ENCODE data around the gene PTPRB. TPM values are rescaled to one million over a fixed set of nuclear protein-coding genes. Genes with fewer than 3 reads are reported as not detected.

The PTPRB gene
- total RNA-seq, 3 donors from 2014 or later = 22.0 to 29.4 (median 27.9) TPM

DNA sequence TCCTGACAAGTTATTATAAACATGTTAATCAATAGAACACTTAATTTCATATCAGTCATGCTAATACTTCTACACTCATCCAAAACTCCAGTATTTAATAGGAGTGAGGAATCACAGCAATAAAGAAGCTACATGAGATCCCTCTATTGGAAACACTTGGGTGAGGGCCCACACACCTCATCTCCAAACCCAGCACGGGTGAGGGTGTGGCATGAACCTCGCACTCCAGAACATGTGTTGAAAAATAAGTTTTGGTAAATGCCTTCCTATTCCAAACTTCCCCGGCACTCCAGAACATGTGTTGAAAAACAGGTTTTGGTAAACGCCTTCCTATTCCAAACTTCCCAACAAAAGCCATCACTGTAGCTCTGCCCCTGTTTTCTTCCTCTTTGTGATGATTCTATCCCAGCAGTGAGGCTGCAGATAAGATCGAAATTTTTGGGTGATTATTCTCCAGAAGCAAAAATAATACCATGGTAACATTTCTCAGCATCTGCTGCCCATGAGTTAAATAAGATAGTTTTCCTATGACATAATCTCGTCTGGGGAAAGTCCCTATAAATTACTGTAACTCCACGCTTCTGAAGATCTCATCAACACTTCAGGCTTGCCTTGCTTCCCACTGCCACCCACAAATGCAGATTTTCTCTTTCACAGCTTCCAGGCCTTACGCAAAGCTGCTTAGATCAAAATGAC lies 24.4 kb upstream of the PTPRB start:
- H3K4me1 ChIP-seq (ENCODE audit: low read depth) = no peaks in the 10 kb centered on the region
- TF ChIP-seq, protein P1, sequence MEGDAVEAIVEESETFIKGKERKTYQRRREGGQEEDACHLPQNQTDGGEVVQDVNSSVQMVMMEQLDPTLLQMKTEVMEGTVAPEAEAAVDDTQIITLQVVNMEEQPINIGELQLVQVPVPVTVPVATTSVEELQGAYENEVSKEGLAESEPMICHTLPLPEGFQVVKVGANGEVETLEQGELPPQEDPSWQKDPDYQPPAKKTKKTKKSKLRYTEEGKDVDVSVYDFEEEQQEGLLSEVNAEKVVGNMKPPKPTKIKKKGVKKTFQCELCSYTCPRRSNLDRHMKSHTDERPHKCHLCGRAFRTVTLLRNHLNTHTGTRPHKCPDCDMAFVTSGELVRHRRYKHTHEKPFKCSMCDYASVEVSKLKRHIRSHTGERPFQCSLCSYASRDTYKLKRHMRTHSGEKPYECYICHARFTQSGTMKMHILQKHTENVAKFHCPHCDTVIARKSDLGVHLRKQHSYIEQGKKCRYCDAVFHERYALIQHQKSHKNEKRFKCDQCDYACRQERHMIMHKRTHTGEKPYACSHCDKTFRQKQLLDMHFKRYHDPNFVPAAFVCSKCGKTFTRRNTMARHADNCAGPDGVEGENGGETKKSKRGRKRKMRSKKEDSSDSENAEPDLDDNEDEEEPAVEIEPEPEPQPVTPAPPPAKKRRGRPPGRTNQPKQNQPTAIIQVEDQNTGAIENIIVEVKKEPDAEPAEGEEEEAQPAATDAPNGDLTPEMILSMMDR (IDR thresholded peaks at IDR 0.05) = no peak
- no peak for ATAC-seq
- no peak overlapping the region for H3K4me3 ChIP-seq
- no peak for DNase-seq
- intact Hi-C loops (cut with DNase I, micrococcal nuclease) = no loop called here
- no peaks in the 10 kb centered on the region for H3K36me3 ChIP-seq (ENCODE audit: low read depth)
- H3K9me3 ChIP-seq = no peaks in the 10 kb centered on the region

DNA sequence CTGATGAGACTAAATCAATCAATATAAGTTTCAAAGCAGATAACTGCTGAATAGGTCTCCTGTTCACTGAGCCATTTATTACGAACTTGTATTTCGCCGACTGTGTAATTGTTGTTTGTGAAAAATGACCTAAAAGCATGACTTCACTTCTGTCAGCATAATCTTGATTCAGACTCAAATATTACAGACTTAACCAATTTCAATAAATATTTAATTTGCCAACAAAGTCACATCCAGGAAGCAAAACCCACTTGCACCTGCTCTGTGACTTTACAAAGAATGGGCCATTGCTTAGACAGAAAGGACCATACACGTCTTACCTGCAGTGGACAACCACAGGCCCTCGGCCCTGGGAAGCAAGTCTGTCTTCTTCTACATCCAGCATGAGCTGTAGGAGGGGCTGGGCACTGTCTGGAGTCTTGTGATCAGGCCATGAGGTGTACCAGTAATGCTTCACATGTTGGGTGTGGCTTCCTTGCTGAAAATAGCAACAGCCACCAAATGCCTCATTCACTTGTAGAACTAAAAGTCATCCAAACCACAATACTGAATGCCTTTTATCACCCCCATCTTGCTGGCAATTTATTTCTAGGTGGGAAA lies 23.5 kb upstream of the PTPRB start:
- peak; percentile 47 for ATAC-seq
- H3K4me3 ChIP-seq = no peak overlapping the region
- no peaks in the 10 kb centered on the region for H3K4me1 ChIP-seq (ENCODE audit: low read depth)
- no peaks in the 10 kb centered on the region for H3K36me3 ChIP-seq (ENCODE audit: low read depth)
- intact Hi-C loops (cut with DNase I, micrococcal nuclease) = no loop called here
- TF ChIP-seq, protein P1 (IDR thresholded peaks at IDR 0.05) = no peak
- DNase-seq = no peak
- H3K9me3 ChIP-seq = no peaks in the 10 kb centered on the region

DNA sequence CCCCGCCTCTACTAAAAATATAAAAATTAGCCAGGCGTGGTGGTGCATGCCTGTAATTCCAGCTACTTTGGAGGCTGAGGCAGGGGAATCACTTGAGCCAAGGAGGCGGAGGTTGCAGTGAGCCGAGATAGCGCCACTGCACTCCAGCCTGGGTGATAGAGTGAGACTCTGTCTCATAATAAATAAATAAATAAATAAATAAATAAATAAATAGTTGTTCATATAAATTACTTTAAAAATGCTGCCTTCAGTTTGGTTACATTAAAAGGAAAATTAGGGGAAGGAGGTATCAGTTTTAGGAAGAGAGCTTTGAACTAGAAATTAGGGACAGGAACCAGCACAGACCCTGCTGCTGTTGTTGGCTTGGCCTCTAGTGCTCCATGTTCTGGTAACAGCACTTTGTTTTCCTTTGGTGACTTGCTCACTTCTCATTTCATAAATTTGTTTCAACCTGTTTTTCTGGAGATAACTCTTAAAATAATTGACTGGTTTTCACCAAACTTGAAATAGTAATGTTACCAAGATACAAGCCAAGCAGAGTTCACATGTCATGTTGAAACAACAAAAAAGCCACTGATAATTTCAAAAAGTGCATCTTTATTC lies 22.9 kb upstream of the PTPRB start:
- H3K4me3 ChIP-seq = no peak overlapping the region
- H3K4me1 ChIP-seq (ENCODE audit: low read depth) = no peaks in the 10 kb centered on the region
- ATAC-seq (no peak), DNase-seq (no peak)
- intact Hi-C loops (cut with DNase I, micrococcal nuclease) = no loop called here
- TF ChIP-seq, protein P1 (IDR thresholded peaks at IDR 0.05) = no peak
- H3K36me3 ChIP-seq (ENCODE audit: low read depth) = no peaks in the 10 kb centered on the region
- no peaks in the 10 kb centered on the region for H3K9me3 ChIP-seq

DNA sequence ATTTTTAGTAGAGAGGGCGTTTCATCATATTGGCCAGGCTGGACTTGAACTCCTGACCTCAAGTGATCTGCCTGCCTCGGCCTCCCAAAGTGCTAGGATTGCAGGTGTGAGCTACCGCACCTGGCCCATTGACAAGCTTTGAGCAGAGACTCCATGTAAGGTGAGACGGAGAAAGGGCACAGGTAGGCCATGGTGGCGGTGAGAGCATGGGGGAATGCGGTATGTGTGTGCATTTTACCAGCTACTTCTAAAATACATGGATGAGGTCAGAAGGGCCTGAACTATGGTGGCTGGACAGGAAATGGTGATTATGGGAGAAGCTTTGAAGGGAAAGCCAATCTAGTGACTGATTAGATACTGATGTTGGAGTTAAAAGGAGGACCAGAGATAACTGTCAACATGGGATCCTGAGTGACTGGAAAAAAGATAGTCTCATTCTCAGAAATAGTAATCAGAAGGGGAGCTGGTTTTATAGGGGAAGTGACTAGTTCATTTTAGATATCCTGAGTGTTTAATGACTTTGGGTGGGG lies 21.9 kb upstream of the PTPRB start:
- intact Hi-C loops (cut with DNase I, micrococcal nuclease) = no loop called here
- no peak for ATAC-seq

DNA sequence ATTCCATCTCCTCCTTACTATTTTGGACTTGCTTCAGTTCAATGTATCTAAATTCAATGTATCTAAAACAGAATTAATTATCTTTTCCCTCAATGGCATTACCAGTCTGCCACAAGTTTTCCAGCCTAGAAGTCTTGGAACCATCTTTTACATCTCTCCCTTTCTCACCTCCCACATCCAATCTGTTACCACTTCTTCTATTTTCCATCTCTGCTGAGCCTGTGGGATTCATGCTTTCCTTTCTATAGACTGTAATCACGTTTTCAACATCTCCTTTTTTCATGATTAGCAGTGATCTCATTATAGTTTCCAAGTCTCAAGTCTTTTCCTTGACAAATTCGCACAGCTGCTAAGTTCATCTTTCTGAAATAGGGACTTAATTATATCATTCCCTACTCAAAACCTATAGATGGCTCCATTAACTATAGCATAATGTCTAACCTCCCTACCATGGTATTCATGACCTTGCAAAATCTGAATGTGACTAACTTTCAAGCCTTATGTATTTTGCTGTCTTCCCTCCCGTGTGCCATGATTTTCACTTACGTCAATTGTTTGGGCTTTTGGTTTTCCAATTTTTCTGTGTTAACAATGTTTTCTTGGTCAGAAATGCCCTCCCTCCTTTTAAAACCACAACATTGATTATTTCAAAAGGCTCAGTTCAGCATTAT lies 20.5 kb upstream of the PTPRB start:
- TF ChIP-seq, protein P1 (IDR thresholded peaks at IDR 0.05) = no peak
- Histone ChIP-seq H3K4me1 (ENCODE audit: low read depth) (no peaks in the 10 kb centered on the region), H3K9me3 (no peaks in the 10 kb centered on the region), H3K36me3 (ENCODE audit: low read depth) (no peaks in the 10 kb centered on the region), H3K4me3 (no peak overlapping the region)
- DNase-seq (no peak), ATAC-seq (no peak)
- intact Hi-C loops (cut with DNase I, micrococcal nuclease) = no loop called here

More for the DNA sequence above, 21.9 kb upstream of the PTPRB start:
- no peak overlapping the region for H3K4me3 ChIP-seq
- DNase-seq = no peak
- no peaks in the 10 kb centered on the region for H3K4me1 ChIP-seq (ENCODE audit: low read depth)
- H3K9me3 ChIP-seq = no peaks in the 10 kb centered on the region
- H3K36me3 ChIP-seq (ENCODE audit: low read depth) = no peaks in the 10 kb centered on the region
- TF ChIP-seq, protein P1 (IDR thresholded peaks at IDR 0.05) = no peak
